OCI-LY7 (cell line): ENCODE results near the gene PCDHGA6. TPM values are rescaled to one million over a fixed set of nuclear protein-coding genes. Genes with fewer than 3 reads are reported as not detected.

ENCODE experiments used
- BruUV-seq: library from RNA; stranded (reverse); fragments of 400-500 nt; replicated peaks from 2 replicates; lab custom pipeline; 2021; lab: Mats Ljungman, UMichigan
- CTCF ChIA-PET: fragments of 300-600 bp; sonication (Branson Sonifier 250); formaldehyde crosslinking; loops from one replicate; lab custom pipeline; 2022; ENCODE audit warnings: antibody characterized with exemption; ENCODE audit not compliant: unreplicated experiment; lab: Charles Lee
- POLR2A ChIA-PET: fragments of 300-600 bp; sonication (Branson Sonifier 250); formaldehyde crosslinking; loops from one replicate; lab custom pipeline; 2022; ENCODE audit warnings: antibody characterized with exemption; lab: Charles Lee
- DNase-seq: peaks from one replicate; pipeline ENCODE4 v3.0.0-alpha.2; 2015; ENCODE audit warnings: low spot score
- H2AFZ ChIP-seq: fragments of 200-600 bp; sonication (generic), shearing (Covaris generic); 2 replicates; pipeline ENCODE4 v1.6.1; 2014; ENCODE audit warnings: mild to moderate bottlenecking, antibody characterized with exemption, low read length, moderate library complexity
- H3K27ac ChIP-seq: fragments of 200-600 bp; sonication (generic); 2 replicates; pipeline ENCODE4 v1.5.1; 2014; ENCODE audit warnings: mixed run types, low read depth, mild to moderate bottlenecking, moderate library complexity, low read length, inconsistent platforms; ENCODE audit not compliant: poor library complexity, severe bottlenecking
- H3K36me3 ChIP-seq: fragments of 200-600 bp; sonication (generic); 2 replicates; pipeline ENCODE4 v1.6.1; 2014; ENCODE audit warnings: mild to moderate bottlenecking, antibody characterized with exemption, low read length, moderate library complexity, mixed read lengths; ENCODE audit not compliant: insufficient read depth
- H3K4me1 ChIP-seq: fragments of 200-600 bp; sonication (generic); 2 replicates; pipeline ENCODE4 v1.5.1; 2014; ENCODE audit warnings: mild to moderate bottlenecking, low read length; ENCODE audit not compliant: insufficient read depth, poor library complexity, severe bottlenecking
- H3K4me2 ChIP-seq: fragments of 200-600 bp; sonication (generic); 2 replicates; pipeline ENCODE4 v1.6.1; 2014; ENCODE audit warnings: mild to moderate bottlenecking, low read length
- H3K4me3 ChIP-seq: fragments of 200-600 bp; sonication (generic); 2 replicates; pipeline ENCODE4 v1.5.1; 2014; ENCODE audit warnings: mild to moderate bottlenecking, low read depth, low read length; ENCODE audit not compliant: poor library complexity, severe bottlenecking
- H3K79me2 ChIP-seq: fragments of 200-600 bp; sonication (generic); 2 replicates; pipeline ENCODE4 v1.6.1; 2016; ENCODE audit warnings: low read depth, mild to moderate bottlenecking, low read length, moderate library complexity, mixed read lengths; ENCODE audit not compliant: insufficient read depth
- H3K9me2 ChIP-seq: fragments of 200-600 bp; sonication (generic); 2 replicates; pipeline ENCODE4 v1.6.1; 2016; ENCODE audit warnings: mild to moderate bottlenecking, low read length, mixed read lengths; ENCODE audit not compliant: insufficient read depth
- H3K9me3 ChIP-seq: fragments of 200-600 bp; sonication (generic); 2 replicates; pipeline ENCODE4 v1.6.1; 2014; ENCODE audit warnings: mild to moderate bottlenecking, mixed run types, low read length, mixed read lengths
- H4K20me1 ChIP-seq: fragments of 200-600 bp; sonication (generic); 2 replicates; pipeline ENCODE4 v1.6.1; 2014; ENCODE audit warnings: mild to moderate bottlenecking, antibody characterized with exemption, low read length, moderate library complexity, mixed read lengths; ENCODE audit not compliant: insufficient read depth
- CTCF ChIP-seq: fragments of 200-600 bp; sonication (generic); conservative IDR thresholded peaks from 2 replicates; pipeline ENCODE4 v1.5.1; 2014; ENCODE audit warnings: mild to moderate bottlenecking, antibody characterized with exemption, low read length, moderate library complexity, mixed read lengths
- EZH2phosphoT487 ChIP-seq: fragments of 200-600 bp; sonication (generic); IDR thresholded peaks from 2 replicates; pipeline ENCODE4 v1.6.1; 2018; ENCODE audit warnings: low read depth, borderline replicate concordance, mild to moderate bottlenecking, mixed run types, antibody characterized with exemption, low read length, moderate library complexity, mixed read lengths
- intact Hi-C: fragments of 100-400 bp; cut with micrococcal nuclease; formaldehyde crosslinking; loops from one replicate; pipeline ENCODE4 v1.10.0; 2022; ENCODE audit not compliant: unreplicated experiment
- total RNA-seq, 2 experiments: library from RNA; depleted of rRNA in 1 of 2; stranded (reverse); fragments of >200 nt in 1 of 2; shearing (Covaris generic) in 1 of 2; gene quantifications; 2 replicates each; pipeline ENCODE4 v1.2.3, GENCODE V29; 2014 to 2022

Gene PCDHGA6
- total RNA-seq, 2 experiments from 2014 or later, result 5.5 to 6.3 TPM

- Histone ChIP-seq H3K4me3 (peak overlapping the region; percentile 65), H3K36me3 (peaks cover 22% of the 10 kb centered on the region), H3K4me1 (peaks cover 41% of the 10 kb centered on the region), H3K4me2 (peak overlapping the region; percentile 70), H3K27ac (no peak overlapping the region), H3K79me2 (peaks cover 24% of the 10 kb centered on the region; the same call in 1 of the 2 replicates), H2AFZ (no peak overlapping the region; the same call in 1 of the 2 replicates), H3K9me2 (no peaks in the 10 kb centered on the region), H3K9me3 (no peaks in the 10 kb centered on the region; the same call in 1 of the 2 replicates), H4K20me1 (no peaks in the 10 kb centered on the region)
- intact Hi-C loops, result loop anchor here (5.0 kb wide), 1 partner anchor 117 kb away; the partner anchor contains the start of gene PCDHGC3
- no peak for DNase-seq
- POLR2A ChIA-PET, result interaction anchor here (1.2 kb wide), 1 partner anchor 203 kb away, joined by 6 read pairs; no protein-coding TSS in a partner anchor
- no TSS peak for BruUV-seq
- TF ChIP-seq CTCF, result no peak
- no peak for TF ChIP-seq EZH2phosphoT487
- CTCF ChIA-PET, result interaction anchor here (1.2 kb wide), 1 partner anchor 9 kb away, joined by 4 read pairs; no protein-coding TSS in a partner anchor
These were observed 13.0 kb upstream of the PCDHGA6 start for GRCh38 chr5:141360685-141361084.

- Histone ChIP-seq H4K20me1 (no peaks in the 10 kb centered on the region), H3K9me2 (no peaks in the 10 kb centered on the region), H2AFZ (peak overlapping the region; percentile 60; the same call in 1 of the 2 replicates), H3K36me3 (peaks cover 24% of the 10 kb centered on the region), H3K4me1 (peaks cover 41% of the 10 kb centered on the region), H3K9me3 (no peaks in the 10 kb centered on the region; the same call in 1 of the 2 replicates), H3K27ac (peak overlapping the region; percentile 85), H3K79me2 (peaks cover 24% of the 10 kb centered on the region; the same call in 1 of the 2 replicates), H3K4me2 (peak overlapping the region; percentile 79), H3K4me3 (peak overlapping the region; percentile 66)
- intact Hi-C loops, result loop anchor here (5.0 kb wide), 1 partner anchor 115 kb away; the partner anchor contains the start of gene PCDHGC3
- ChIA-PET POLR2A (no interaction called here), CTCF (interaction anchor here (0.6 kb wide), 1 partner anchor 51 kb away, joined by 3 read pairs; no protein-coding TSS in a partner anchor)
- BruUV-seq, result no TSS peak
- DNase-seq, result peak; percentile 59
- TF ChIP-seq CTCF (no peak), EZH2phosphoT487 (no peak)
These were observed 11.0 kb upstream of the PCDHGA6 start for GRCh38 chr5:141362719-141363118.
